ENCODE measurements around the gene TTYH3. TPM values are rescaled to one million over a fixed set of nuclear protein-coding genes. Genes with fewer than 3 reads are reported as not detected.

Gene TTYH3
- total and polyA plus RNA-seq, 10 donors = 11.9 to 158 (median 72.8) TPM

DNA sequence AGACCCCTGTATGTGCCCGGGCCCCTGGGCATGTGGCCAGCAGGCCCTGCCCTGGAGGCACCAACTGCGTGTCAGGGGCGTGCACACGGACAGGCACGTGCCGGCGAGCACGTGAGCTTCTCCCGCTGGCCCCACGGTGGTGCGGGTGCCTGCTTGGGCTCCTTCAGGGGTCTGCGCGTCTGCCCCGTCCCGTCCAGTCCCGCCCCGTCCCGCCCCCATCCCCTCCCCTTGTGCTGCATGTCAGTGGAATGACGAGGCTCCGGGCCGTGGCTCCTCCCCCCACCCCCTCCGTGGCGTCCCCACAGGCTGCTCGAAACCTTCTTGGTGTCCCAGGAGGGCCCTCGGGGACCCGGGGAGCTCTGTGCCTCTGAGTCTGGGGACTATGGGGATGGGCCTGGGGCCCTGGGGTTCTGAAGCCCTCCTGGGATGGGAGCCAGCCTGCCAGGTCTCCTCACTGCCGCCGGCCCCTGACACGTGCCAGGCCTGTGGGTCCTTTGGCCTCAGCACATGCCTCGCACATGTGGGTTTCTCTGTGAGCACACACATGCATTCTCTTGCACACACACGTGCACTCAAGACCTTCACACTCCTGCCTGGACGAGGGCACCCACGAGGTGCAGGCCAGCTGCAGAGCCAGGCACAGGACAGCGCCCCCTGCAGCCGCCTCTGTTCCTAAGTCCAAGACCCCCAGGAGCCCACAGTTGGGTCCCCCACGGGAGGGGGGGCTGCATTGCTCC, 28.7 kb downstream of the TTYH3 start:
- H3K27me3 ChIP-seq (replicated peaks in 1 of 7) = no peaks in the 10 kb centered on the region
- WGBS, 5 donors = 75 to 90% (median 88%) methylated on average over 15 to 36 of the region's 36 CpGs
- peaks cover 0 to 81% (median 48%) of the 10 kb centered on the region in 6 donors for H3K36me3 ChIP-seq
- no peak for TF ChIP-seq POLR2AphosphoS5 (IDR thresholded peaks at IDR 0.05)
- TF ChIP-seq, protein P1, sequence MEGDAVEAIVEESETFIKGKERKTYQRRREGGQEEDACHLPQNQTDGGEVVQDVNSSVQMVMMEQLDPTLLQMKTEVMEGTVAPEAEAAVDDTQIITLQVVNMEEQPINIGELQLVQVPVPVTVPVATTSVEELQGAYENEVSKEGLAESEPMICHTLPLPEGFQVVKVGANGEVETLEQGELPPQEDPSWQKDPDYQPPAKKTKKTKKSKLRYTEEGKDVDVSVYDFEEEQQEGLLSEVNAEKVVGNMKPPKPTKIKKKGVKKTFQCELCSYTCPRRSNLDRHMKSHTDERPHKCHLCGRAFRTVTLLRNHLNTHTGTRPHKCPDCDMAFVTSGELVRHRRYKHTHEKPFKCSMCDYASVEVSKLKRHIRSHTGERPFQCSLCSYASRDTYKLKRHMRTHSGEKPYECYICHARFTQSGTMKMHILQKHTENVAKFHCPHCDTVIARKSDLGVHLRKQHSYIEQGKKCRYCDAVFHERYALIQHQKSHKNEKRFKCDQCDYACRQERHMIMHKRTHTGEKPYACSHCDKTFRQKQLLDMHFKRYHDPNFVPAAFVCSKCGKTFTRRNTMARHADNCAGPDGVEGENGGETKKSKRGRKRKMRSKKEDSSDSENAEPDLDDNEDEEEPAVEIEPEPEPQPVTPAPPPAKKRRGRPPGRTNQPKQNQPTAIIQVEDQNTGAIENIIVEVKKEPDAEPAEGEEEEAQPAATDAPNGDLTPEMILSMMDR (IDR thresholded peaks at IDR 0.05 in 8 of 11, conservative IDR thresholded peaks at IDR 0.05 in 3 of 11) = peak in 1 of 11 experiments; percentile 24
- DNase-seq = peak; percentile 63
- no peak overlapping the region for H3K4me3 ChIP-seq
- no peak overlapping the region for H3K27ac ChIP-seq
- H3K9me3 ChIP-seq = no peaks in the 10 kb centered on the region
- intact Hi-C loops (cut with DNase I; ENCODE audit: low total_unique reads) = no loop called here
- peaks cover 3 to 35% (median 22%) of the 10 kb centered on the region in 6 donors for H3K4me1 ChIP-seq

DNA sequence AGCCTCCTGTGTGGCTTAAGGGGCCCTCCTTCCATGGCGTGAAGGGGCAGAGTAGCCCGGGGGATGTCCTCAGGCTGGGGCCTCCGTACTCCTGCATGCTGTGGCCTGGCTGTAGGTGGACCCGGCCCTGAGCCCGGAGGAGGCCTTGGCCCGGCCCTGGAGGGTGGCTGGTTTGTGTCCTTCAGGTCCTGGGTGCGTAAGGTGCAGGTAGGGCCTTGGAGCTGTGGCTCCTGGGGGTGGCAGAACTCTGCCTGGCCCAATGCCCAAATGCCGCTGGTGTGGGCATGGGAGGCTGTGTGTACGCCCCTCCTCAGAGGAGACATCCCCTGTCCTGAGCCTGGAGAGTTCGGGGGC, 29.3 kb downstream of the TTYH3 start:
- Histone ChIP-seq H3K27ac (no peak overlapping the region), H3K9me3 (no peaks in the 10 kb centered on the region), H3K36me3 (peaks cover 0 to 76% (median 46%) of the 10 kb centered on the region in 6 donors), H3K27me3 (replicated peaks in 1 of 7) (no peaks in the 10 kb centered on the region), H3K4me1 (peaks cover 3 to 40% (median 25%) of the 10 kb centered on the region in 6 donors), H3K4me3 (no peak overlapping the region)
- intact Hi-C loops (cut with DNase I; ENCODE audit: low total_unique reads) = no loop called here
- WGBS, 5 donors = 89 to 97% (median 94%) methylated on average over 7 to 10 of the region's 10 CpGs
- peak; percentile 72 for DNase-seq
- TF ChIP-seq POLR2AphosphoS5 (IDR thresholded peaks at IDR 0.05) (no peak), POLR2A (IDR thresholded peaks at IDR 0.05) (no peak)
- TF ChIP-seq, protein P1 (IDR thresholded peaks at IDR 0.05 in 8 of 11, conservative IDR thresholded peaks at IDR 0.05 in 3 of 11) = no peak

- intact Hi-C loops (cut with DNase I; ENCODE audit: low total_unique reads) = no loop called here
- peak; percentile 72 for DNase-seq
- peaks cover 3 to 43% (median 26%) of the 10 kb centered on the region in 6 donors for H3K4me1 ChIP-seq
- no peaks in the 10 kb centered on the region for H3K9me3 ChIP-seq
- no peak overlapping the region for H3K4me3 ChIP-seq
- WGBS, 5 donors = 88 to 92% (median 89%) methylated on average over 39 to 43 of the region's 43 CpGs
- H3K36me3 ChIP-seq = peaks cover 0 to 69% (median 40%) of the 10 kb centered on the region in 6 donors
- no peaks in the 10 kb centered on the region for H3K27me3 ChIP-seq (replicated peaks in 1 of 7)
- H3K27ac ChIP-seq = no peak overlapping the region
- TF ChIP-seq POLR2AphosphoS5 (IDR thresholded peaks at IDR 0.05) = peak in 1 of 3 donors; percentile 39
- no peak for TF ChIP-seq POLR2A (IDR thresholded peaks at IDR 0.05)
Measured at GRCh38 chr7:2661602-2662272, 30.0 kb downstream of the TTYH3 start.

GRCh38 chr7:2662273-2663120, 30.7 kb downstream of the TTYH3 start:
- Histone ChIP-seq H3K36me3 (peaks cover 0 to 61% (median 37%) of the 10 kb centered on the region in 6 donors), H3K4me1 (peaks cover 3 to 43% (median 26%) of the 10 kb centered on the region in 6 donors), H3K27ac (peak overlapping the region in 4 of 8 donors; percentile 49 to 71 (median 55)), H3K4me3 (no peak overlapping the region), H3K27me3 (replicated peaks in 1 of 7) (no peaks in the 10 kb centered on the region), H3K9me3 (no peaks in the 10 kb centered on the region)
- peak; percentile 70 for DNase-seq
- 69 to 91% (median 82%) methylated on average over 15 to 33 of the region's 33 CpGs for WGBS, 5 donors
- TF ChIP-seq POLR2A (IDR thresholded peaks at IDR 0.05) (no peak), POLR2AphosphoS5 (IDR thresholded peaks at IDR 0.05) (no peak)
- TF ChIP-seq, protein P1 (IDR thresholded peaks at IDR 0.05 in 8 of 11, conservative IDR thresholded peaks at IDR 0.05 in 3 of 11) = no peak
- intact Hi-C loops (cut with DNase I; ENCODE audit: low total_unique reads) = no loop called here

Measured in spleen (tissue), 11 donors.